ENCODE data around the gene RPS14. TPM values are rescaled to one million over a fixed set of nuclear protein-coding genes. Genes with fewer than 3 reads are reported as not detected.

The RPS14 gene
- total RNA-seq, 1 donor from 2014 or later, result 1,202 TPM

- H3K27me3 ChIP-seq (ENCODE audit: low read depth), result no peaks in the 10 kb centered on the region
- TF ChIP-seq, protein P1, sequence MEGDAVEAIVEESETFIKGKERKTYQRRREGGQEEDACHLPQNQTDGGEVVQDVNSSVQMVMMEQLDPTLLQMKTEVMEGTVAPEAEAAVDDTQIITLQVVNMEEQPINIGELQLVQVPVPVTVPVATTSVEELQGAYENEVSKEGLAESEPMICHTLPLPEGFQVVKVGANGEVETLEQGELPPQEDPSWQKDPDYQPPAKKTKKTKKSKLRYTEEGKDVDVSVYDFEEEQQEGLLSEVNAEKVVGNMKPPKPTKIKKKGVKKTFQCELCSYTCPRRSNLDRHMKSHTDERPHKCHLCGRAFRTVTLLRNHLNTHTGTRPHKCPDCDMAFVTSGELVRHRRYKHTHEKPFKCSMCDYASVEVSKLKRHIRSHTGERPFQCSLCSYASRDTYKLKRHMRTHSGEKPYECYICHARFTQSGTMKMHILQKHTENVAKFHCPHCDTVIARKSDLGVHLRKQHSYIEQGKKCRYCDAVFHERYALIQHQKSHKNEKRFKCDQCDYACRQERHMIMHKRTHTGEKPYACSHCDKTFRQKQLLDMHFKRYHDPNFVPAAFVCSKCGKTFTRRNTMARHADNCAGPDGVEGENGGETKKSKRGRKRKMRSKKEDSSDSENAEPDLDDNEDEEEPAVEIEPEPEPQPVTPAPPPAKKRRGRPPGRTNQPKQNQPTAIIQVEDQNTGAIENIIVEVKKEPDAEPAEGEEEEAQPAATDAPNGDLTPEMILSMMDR (IDR thresholded peaks at IDR 0.05; ENCODE audit: borderline replicate concordance), result no peak
- intact Hi-C loops (cut with micrococcal nuclease), result no loop called here
- peaks cover 41% of the 10 kb centered on the region for H3K4me1 ChIP-seq
- no peaks in the 10 kb centered on the region for H3K9me3 ChIP-seq (replicated peaks)
- peaks cover 25% of the 10 kb centered on the region for H3K36me3 ChIP-seq
- no peak for DNase-seq
- H3K27ac ChIP-seq (replicated peaks), result no peak overlapping the region
- no peak overlapping the region for H3K4me3 ChIP-seq
These were observed 44.4 kb downstream of the RPS14 start for GRCh38 chr5:150404941-150405816.

DNA sequence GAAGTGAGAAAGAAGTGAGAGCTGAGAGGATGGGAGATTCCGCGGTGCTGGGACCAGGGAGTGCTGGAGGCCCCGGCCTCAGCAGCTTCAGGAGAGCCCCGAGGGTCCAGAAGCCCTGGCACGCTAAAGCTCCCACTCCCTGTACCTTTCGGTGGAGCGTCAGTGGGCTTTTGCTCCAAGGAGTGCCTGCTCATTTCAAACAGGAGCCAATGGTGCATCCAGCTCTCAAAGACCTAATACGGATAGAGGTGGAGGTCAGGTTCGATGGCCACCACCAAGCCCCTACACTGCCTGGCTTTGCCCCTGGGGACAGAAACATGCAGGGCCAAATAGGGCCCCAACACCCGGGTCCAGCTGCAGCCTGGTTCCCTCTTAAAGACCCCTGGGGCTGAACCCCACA is 45.0 kb downstream of the RPS14 start:
- Histone ChIP-seq H3K27ac (replicated peaks) (no peak overlapping the region), H3K4me1 (peaks cover 37% of the 10 kb centered on the region), H3K4me3 (no peak overlapping the region), H3K36me3 (peaks cover 32% of the 10 kb centered on the region), H3K9me3 (replicated peaks) (no peaks in the 10 kb centered on the region), H3K27me3 (ENCODE audit: low read depth) (no peaks in the 10 kb centered on the region)
- TF ChIP-seq, protein P1 (IDR thresholded peaks at IDR 0.05; ENCODE audit: borderline replicate concordance), result no peak
- DNase-seq, result no peak
- intact Hi-C loops (cut with micrococcal nuclease), result no loop called here

- TF ChIP-seq, protein P1 (IDR thresholded peaks at IDR 0.05; ENCODE audit: borderline replicate concordance), result no peak
- Histone ChIP-seq H3K4me3 (no peak overlapping the region), H3K27me3 (ENCODE audit: low read depth) (no peaks in the 10 kb centered on the region), H3K27ac (replicated peaks) (no peak overlapping the region), H3K36me3 (peaks cover 36% of the 10 kb centered on the region), H3K9me3 (replicated peaks) (no peaks in the 10 kb centered on the region), H3K4me1 (peaks cover 33% of the 10 kb centered on the region)
- intact Hi-C loops (cut with micrococcal nuclease), result no loop called here
- no peak for DNase-seq
These were observed 45.4 kb downstream of the RPS14 start for GRCh38 chr5:150404121-150404520.

- Histone ChIP-seq H3K4me1 (peaks cover 21% of the 10 kb centered on the region), H3K36me3 (peaks cover 48% of the 10 kb centered on the region), H3K4me3 (no peak overlapping the region), H3K27ac (replicated peaks) (no peak overlapping the region), H3K27me3 (ENCODE audit: low read depth) (no peaks in the 10 kb centered on the region), H3K9me3 (replicated peaks) (no peaks in the 10 kb centered on the region)
- intact Hi-C loops (cut with micrococcal nuclease), result no loop called here
- DNase-seq, result no peak
- TF ChIP-seq, protein P1 (IDR thresholded peaks at IDR 0.05; ENCODE audit: borderline replicate concordance), result no peak
These were observed 46.6 kb downstream of the RPS14 start for GRCh38 chr5:150402901-150403342.

DNA sequence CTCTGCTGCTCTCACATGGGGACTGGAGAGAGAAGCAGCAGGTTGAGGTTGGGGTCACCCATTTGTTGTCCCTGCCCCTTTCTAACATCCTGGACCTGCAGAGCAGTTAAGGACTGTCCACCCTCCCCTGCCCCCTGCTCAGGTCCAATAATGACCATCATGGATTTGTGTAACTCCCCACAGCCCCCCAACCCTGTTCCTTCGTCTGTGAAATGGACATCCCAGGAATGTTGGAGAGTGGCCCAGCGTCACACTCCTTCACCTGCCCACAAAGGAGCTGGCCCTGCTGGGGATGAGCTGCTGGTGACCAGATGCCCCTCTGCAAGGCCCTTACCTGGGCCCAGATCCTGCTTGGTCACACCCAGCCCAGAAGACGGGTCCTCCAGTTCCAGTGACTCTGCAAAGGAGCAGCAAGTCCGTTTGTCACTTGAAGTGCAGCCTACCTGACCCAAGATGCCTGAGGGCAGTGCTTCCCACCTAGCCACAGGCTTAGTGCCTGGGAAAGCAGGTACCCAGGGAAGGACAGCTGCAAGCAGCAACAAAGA is 47.2 kb downstream of the RPS14 start:
- no peaks in the 10 kb centered on the region for H3K27me3 ChIP-seq (ENCODE audit: low read depth)
- no peaks in the 10 kb centered on the region for H3K9me3 ChIP-seq (replicated peaks)
- TF ChIP-seq, protein P1 (IDR thresholded peaks at IDR 0.05; ENCODE audit: borderline replicate concordance), result no peak
- peaks cover 15% of the 10 kb centered on the region for H3K4me1 ChIP-seq
- DNase-seq, result no peak
- H3K4me3 ChIP-seq, result no peak overlapping the region
- H3K36me3 ChIP-seq, result peaks cover 52% of the 10 kb centered on the region
- H3K27ac ChIP-seq (replicated peaks), result no peak overlapping the region
- intact Hi-C loops (cut with micrococcal nuclease), result no loop called here
